ENCODE data around the gene GAS5.
A peak's percentile ranks its signal among the peaks of the same experiment; 100 is the strongest.

GAS5 gene

DNA sequence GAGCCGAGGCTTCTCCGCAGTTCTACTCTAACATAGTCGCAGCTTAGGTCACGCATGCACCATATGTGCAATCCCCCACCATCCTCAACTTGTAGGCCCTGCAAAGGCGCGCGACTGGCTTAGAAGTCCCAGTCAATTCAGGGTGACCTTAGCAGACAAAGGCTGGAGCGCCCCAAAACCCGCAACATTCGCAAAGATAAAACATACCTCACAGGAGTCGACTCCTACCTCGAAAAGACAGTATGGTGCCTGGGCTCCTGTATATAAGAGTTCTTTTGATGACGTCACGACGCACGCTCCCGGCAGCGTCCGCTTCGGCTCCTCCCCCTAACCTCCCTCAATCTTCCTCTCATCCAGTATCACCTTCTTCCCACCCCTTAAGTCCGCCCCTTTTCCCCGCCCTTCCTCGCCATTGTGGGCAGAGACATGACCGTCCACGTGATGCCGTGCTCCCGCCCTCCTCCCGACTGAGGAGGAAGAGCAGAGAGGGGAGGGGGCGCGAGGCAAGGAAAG is at the start of gene GAS5:
Gene GAS5, minus strand, starts transcription at position 237 of the 513 bp plus-strand sequence.
- POLR2A ChIA-PET, result interaction anchor here (0.6 to 1.6 kb wide), 19 partner anchors 8 to 965 kb away, joined by 3 to 13 read pairs (median 4); partner anchors contain the start of genes CENPL, DARS2 and RC3H1
- H3K4me3 ChIP-seq (ENCODE audit: low read depth, low read length), result peak within 1 kb of the TSS; percentile 88
- TF ChIP-seq, protein P1, sequence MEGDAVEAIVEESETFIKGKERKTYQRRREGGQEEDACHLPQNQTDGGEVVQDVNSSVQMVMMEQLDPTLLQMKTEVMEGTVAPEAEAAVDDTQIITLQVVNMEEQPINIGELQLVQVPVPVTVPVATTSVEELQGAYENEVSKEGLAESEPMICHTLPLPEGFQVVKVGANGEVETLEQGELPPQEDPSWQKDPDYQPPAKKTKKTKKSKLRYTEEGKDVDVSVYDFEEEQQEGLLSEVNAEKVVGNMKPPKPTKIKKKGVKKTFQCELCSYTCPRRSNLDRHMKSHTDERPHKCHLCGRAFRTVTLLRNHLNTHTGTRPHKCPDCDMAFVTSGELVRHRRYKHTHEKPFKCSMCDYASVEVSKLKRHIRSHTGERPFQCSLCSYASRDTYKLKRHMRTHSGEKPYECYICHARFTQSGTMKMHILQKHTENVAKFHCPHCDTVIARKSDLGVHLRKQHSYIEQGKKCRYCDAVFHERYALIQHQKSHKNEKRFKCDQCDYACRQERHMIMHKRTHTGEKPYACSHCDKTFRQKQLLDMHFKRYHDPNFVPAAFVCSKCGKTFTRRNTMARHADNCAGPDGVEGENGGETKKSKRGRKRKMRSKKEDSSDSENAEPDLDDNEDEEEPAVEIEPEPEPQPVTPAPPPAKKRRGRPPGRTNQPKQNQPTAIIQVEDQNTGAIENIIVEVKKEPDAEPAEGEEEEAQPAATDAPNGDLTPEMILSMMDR (IDR thresholded peaks at IDR 0.05; ENCODE audit: insufficient read depth, low read length, missing control alignments), result no peak
- CTCF ChIA-PET, result no interaction called here
- DNase-seq (ENCODE audit: low read depth, low spot score), result peak; percentile 99

GRCh38 chr1:173917149-173917548 is 49.4 kb upstream of the GAS5 start, which contains the start of gene SERPINC1:
SERPINC1 (minus strand) TSS chr1:173917327; CDS start chr1:173917259, 68 bp downstream.
- no peak within 1 kb of the TSS for H3K4me3 ChIP-seq (ENCODE audit: low read depth, low read length)
- POLR2A ChIA-PET, result no interaction called here
- DNase-seq (ENCODE audit: low read depth, low spot score), result no peak
- TF ChIP-seq, protein P1 (IDR thresholded peaks at IDR 0.05; ENCODE audit: insufficient read depth, low read length, missing control alignments), result no peak
- CTCF ChIA-PET, result no interaction called here

DNA sequence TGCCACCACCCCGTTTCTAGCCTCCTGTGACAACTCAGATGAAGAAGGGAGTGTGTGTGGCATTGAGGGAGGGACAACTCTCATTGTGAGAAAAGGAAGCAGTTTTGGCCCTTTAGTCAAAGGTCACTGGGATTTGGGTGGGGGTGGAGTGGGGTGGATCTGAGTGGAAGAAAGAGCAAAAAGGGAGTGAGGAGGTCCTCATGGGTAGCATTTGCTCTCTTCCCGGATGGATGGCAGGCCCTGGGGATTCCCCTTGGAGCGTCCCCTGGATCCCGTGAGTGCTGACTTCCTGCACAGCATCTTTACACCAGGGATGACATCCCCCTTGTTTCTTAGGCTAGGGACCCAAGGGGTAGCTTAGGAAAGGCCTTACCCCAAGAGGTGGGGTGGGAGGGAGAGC is 48.9 kb upstream of the GAS5 start:
- no peak overlapping the region for H3K4me3 ChIP-seq (ENCODE audit: low read depth, low read length)
- TF ChIP-seq, protein P1 (IDR thresholded peaks at IDR 0.05; ENCODE audit: insufficient read depth, low read length, missing control alignments), result no peak
- CTCF ChIA-PET, result no interaction called here
- DNase-seq (ENCODE audit: low read depth, low spot score), result no peak
- POLR2A ChIA-PET, result no interaction called here

DNA sequence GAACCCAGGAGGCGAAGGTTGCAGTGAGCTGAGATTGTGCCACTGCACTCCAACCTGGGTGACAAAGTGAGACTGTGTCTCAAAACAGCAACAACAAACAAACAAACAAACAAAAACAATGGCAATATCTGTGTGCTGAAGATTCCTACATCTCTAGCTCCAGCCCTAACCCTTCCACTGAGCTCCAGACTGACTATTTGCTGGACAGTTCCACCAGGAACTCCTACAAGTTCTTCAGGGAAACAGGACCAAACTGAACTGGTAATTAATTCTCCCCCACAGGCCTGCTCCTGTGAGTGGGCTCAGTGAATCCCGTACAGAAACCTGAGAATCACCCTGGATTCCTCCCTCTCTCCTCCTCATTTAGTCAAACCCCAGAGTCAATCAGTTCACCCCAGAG is 47.8 kb upstream of the GAS5 start:
- no peak overlapping the region for H3K4me3 ChIP-seq (ENCODE audit: low read depth, low read length)
- ChIA-PET CTCF (interaction anchor here (1.0 kb wide), 1 partner anchor 38 kb away, joined by 3 read pairs; no protein-coding TSS in a partner anchor), POLR2A (no interaction called here)
- no peak for DNase-seq (ENCODE audit: low read depth, low spot score)
- TF ChIP-seq, protein P1 (IDR thresholded peaks at IDR 0.05; ENCODE audit: insufficient read depth, low read length, missing control alignments), result no peak

GRCh38 chr1:173914366-173914871 is 46.6 kb upstream of the GAS5 start:
- ChIA-PET POLR2A (no interaction called here), CTCF (interaction anchor here (0.8 to 1.3 kb wide), 4 partner anchors 10 to 39 kb away, joined by 3 to 4 read pairs (median 4); no protein-coding TSS in a partner anchor)
- DNase-seq (ENCODE audit: low read depth, low spot score), result no peak
- no peak overlapping the region for H3K4me3 ChIP-seq (ENCODE audit: low read depth, low read length)
- TF ChIP-seq, protein P1 (IDR thresholded peaks at IDR 0.05; ENCODE audit: insufficient read depth, low read length, missing control alignments), result peak; percentile 38

- POLR2A ChIA-PET, result no interaction called here
Measured at GRCh38 chr1:173913111-173913510, 45.3 kb upstream of the GAS5 start.

More at GRCh38 chr1:173913111-173913510, 45.3 kb upstream of the GAS5 start:
- H3K4me3 ChIP-seq (ENCODE audit: low read depth, low read length), result no peak overlapping the region
- CTCF ChIA-PET, result interaction anchor here (1.3 kb wide), 1 partner anchor 20 kb away, joined by 4 read pairs; no protein-coding TSS in a partner anchor
- no peak for DNase-seq (ENCODE audit: low read depth, low spot score)
- TF ChIP-seq, protein P1 (IDR thresholded peaks at IDR 0.05; ENCODE audit: insufficient read depth, low read length, missing control alignments), result no peak

Measured in AG04449 (cell line).